DMS153 (cell line): ENCODE measurements around the gene SLC5A5.
"Not testable (repeated sequence)": the region's sequence is repeated elsewhere in the genome, so short reads cannot be mapped to it uniquely, and the experiment has no call there.

Source experiments
- DNase-seq: peaks from one replicate; lab custom pipeline; 2025; lab: John Stamatoyannopoulos, UW

The SLC5A5 gene

GRCh38 chr19:17919122-17919521, 47.4 kb downstream of the SLC5A5 start:
- not testable (repeated sequence) for DNase-seq

DNA sequence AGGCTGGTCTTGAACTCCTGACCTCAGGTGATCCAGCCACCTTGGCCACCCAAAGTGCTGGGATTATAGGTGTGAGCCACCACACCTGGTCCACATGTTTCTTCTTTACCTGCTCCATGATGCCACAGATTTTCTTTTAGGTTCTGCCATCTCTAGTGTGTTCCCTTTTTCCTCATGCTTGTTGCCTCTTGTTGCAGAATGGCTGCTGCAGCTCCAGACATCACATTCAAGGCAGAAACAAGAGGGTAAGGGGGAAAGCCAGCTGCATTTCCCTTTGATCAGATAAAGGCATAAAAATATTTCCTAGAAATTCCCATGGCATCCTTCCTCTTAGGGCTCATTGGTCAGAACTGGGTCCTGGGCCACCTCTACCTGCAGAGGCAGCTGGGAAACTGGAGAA, 48.8 kb downstream of the SLC5A5 start:
- DNase-seq, result no peak

DNA sequence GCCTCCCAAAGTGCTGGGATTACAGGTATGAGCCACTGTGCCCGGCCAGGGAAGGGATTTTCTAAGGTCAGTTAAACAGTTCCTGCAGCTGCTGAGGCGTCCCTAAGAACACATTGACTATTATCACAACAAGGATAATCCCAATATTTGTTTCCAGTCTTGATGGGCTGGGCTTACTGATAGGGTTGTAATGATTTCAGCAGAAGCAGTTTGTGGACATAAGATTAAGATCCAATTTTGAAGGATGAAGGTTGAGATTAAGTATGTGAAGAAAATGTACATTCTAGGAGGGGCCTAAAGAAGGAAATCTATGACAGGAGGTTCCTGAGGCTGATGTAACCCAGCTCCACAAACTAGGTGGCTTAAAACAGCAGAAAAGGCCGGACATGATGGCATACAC, 50.4 kb downstream of the SLC5A5 start:
- DNase-seq, result no peak

DNA sequence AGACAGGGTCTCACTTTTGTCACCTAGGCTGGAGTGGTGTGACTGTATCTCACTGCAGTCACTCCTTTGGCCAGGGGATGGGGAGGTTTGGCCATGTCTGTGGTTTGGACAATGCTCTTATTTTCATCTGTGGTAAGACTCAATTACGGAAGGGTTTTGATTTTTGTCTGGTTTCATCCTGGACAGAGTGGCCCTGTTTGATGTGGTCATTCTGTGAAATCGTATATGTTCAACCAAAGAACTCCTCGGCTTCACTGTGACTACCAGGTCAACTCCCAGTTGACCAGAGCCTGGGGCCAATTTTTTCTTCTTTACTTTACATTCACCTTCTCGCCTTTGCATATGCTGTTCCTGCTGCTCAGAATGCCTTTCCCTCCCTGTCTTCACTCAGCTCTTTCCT, 54.3 kb downstream of the SLC5A5 start:
- no peak for DNase-seq

DNA sequence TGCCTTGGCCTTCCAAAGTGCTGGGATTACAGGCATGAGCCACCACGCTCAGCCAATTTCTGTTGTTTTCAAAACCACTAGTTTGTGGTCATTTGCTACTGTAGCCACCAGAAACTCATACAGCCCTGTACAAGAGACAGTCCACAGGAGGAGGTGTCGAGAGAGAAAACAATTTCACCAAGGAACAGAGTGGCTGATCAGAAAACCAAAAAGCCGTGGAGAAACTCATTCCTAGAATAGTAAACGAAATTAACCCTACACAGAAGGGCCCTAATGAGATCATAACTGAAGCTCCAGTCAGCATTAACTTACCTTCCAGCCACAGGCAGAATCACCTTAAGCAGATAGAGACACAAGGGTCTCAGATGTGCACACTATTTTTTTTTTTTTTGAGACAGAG, 57.3 kb downstream of the SLC5A5 start:
- no peak for DNase-seq

DNA sequence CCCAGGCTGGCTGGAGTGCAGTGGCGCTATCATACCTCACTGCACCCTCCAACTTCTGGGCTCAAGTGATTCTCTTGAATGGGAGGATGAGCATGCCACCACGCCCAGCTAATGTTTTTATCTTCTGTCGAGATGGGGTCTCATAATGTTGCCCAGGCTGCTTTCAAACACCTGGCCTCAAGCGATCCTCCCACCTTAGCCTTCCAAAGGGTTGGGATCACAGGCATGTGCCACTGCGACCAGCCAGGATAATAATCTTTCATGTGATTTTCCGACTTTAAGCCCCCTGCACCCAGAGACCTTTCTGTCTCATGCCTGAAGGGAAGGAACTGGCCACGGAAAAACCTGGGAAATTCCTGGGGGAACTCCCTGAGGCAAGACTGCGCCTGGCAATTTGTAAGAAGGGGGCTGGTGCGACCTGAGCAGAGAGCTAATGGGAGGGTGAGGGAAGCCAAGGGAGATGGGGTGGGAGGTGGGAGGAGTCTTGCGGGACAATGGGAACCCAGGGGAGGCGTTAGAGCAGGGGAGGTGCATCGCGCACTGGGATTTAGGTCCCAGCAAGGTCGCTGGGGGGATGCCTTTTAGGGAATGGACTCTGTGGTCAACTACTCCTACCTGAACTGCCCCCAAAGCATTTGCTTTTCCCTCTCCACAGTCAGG, 59.9 kb downstream of the SLC5A5 start:
- DNase-seq, result no peak

DNA sequence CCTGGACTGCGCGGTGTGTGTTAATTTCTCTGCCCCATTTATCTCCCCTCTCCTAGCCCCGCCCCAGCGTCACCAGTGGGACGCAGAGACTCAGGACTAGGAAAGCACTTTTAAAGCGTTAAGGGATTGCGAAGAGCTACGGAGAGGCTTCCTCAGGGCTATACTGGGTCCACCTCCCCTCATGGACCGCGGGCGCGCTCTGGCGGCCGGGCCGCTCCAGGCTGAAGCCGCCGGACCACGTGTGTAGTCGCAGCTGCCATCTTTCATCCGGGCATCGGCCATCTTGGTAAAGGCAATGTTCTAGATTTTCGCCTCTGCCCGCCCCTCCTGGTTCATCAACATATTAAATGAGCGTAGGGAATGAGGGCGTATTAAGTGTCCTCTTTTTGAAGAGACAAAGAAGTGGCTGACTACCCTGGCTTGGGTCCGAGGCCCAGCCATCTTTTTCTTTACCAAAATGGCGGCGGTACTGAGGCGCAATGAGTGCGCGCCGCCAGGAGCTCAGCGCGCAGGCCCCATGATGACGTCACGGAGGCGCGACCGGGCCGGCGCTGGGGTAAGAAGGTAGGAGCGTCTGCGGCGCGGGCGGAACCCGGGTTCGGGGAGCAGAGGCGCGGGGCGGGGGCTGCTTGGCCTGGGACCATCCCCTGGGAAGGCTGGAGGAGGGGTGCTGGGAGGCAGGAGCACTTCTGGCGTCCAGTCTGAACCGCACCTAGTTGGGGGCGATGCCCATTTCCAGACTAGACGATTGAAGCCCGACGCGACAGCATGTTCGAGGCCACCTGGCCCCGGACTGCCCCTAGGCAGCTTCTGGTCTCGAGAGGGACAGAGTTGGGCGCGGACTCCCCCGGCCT, 61.0 kb downstream of the SLC5A5 start, which contains the start of gene CCDC124:
Gene CCDC124, plus strand, starts transcription at position 531 of the 854 bp plus-strand sequence. CDS start 3,406 bp downstream, outside the sequence.
- peak; percentile 89 for DNase-seq

DNA sequence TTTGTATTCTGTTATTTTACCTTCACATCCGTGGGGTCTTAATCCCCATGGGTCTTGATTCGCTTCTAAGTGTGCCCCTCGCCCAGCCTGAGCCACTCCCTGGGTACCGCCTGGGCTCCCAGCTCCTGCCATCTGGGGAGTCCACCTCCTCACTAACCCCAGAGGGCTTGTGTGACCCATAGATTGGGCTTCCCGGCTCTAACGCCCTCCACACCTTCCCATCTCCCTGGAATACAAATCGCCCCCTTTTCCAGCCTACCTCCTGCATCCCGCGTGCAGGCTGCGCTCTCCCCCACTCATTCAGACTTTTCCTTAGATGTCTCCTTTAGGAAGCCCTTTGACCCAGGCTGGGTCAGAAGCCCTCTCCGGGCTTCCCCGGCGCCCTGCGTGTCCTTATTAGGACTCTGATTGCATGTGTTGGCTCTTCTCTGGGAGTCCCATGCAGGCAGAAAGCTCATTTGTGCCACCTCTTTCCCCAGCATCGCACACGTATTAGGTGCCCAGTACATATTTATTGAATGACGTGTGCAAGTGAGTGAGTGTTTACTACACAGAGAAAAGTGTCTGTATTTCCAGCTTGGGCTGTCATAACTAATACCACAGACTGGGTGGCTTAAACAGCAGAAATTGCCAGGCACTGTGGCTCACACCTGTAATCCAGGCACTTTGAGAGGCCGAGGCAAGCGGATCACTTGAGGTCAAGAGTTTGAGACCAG, 61.8 kb downstream of the SLC5A5 start:
- no peak for DNase-seq

- DNase-seq, result no peak
Measured at GRCh38 chr19:17936379-17936778, 64.6 kb downstream of the SLC5A5 start.

GRCh38 chr19:17937371-17937900, 65.7 kb downstream of the SLC5A5 start:
- no peak for DNase-seq

DNA sequence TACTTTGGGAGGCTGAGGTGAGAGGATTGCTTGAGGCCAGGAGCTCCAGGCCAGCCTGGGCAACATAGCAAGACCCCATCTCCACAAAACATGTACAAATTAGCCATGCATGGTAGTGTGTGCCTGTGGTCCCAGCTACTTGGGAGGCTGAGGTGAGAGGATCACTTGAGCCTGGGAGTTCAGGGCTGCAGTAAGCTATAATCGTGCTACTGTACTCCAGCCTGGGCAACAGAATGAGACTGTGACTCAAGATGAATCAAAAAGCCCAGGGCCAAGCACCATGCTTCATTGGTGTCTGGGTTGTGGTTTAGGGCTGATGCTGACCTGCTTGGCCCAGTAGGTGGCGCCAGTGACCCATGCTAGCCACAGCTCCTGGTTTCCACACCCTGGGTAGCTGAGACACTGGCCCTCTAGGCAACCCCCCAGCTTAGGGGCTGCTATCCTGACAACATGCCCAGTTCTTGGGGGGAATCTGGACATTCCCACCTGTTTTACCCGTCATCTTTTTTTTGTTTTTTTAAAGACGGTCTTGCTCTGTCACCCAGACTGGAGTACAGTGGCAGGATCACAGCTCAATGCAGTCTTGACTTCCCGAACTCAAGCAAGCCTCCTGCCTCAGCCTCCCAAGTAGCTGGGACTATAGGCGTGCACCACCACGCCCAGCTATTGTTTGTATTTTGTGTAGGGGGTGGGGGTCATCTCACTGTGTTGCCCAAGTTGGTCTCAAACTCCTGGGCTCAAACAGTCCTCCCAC, 66.5 kb downstream of the SLC5A5 start:
- peak; percentile 15 for DNase-seq

GRCh38 chr19:17942181-17942580, 70.4 kb downstream of the SLC5A5 start:
- no peak for DNase-seq

GRCh38 chr19:17942582-17943273, 71.0 kb downstream of the SLC5A5 start:
- DNase-seq, result no peak

DNA sequence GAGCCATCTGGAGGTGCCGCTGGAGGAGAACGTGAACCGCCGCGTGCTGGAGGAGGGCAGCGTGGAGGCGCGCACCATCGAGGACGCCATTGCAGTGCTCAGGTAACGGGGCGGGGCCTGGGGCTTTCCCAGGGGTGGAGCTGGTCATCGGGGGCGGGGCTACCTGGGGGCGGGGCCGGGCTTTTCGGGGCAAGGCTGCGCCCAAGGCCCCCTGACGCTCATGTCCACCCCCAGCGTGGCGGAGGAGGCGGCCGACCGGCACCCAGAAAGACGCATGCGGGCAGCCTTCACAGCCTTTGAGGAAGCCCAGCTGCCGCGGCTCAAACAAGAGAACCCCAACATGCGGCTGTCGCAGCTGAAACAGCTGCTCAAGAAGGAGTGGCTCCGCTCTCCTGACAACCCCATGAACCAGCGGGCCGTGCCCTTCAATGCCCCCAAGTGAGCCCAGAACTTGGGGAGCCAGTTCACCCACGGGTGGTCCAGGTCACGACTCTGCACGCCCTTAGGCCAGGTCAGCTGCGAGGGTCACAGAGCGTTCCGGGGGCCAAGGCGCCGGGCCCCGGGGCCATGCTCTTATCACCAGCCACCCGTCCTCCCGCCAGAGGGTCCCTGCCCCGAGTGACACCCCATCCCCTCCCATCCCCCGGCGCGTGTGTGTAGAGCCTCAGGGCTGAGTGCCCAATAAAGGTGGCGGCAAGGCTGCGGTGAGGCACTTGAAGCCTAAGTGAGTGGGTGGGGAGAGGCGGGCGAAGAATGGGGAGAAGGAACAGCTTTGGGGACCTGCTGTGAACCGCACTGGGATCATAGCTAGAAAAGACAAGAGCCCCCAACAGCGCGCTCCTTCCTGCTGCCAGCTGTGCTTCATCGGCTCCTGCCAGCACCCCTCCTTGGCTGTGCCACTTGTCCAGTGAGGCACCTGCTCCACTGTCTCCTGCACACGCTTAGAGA, 71.8 kb downstream of the SLC5A5 start:
- DNase-seq, result no peak

DNA sequence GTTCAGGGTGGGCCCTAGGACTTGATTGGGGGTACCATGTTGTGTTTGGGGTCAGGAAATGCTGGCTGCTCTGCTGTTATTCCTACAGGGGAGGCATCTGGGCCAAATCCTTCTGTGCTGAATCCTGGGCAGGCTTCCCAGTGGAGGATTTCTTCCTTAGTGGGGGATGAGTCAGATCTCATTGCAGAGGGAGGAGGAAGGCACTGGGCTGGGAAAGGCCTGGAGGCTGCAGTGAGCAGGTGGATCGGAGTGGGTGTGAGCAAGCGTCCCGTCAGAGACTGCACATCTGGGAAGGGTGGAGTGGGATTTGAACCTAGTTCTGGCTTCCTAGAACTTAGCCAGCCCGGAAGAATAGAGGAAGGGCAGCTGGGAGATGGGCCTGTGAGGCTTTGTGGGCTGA, 72.6 kb downstream of the SLC5A5 start:
- DNase-seq, result no peak
